Stomach (tissue), 4 donors: ENCODE data around the gene DDT.

ENCODE experiments used
- POLR2A ChIP-seq, 4 donors: fragments of 450-650 bp; IDR thresholded peaks; one replicate each; pipeline ENCODE4 v1.6.1; 2016; ENCODE audit warnings: antibody characterized with exemption in 4 of 4, control low read depth in 2 of 4, mild to moderate bottlenecking in 1 of 4, moderate library complexity in 1 of 4
- TF ChIP-seq, protein P1 (sequence below), 7 experiments: fragments of 450-650 bp in 4 of 7; fragments of 200-600 bp in 3 of 7; sonication (generic) in 3 of 7; IDR thresholded peaks; one replicate each; pipeline ENCODE4 v1.5.1; 2016 to 2019; ENCODE audit warnings: antibody characterized with exemption in 7 of 7, control low read depth in 2 of 7, mild to moderate bottlenecking in 1 of 7

DNA sequence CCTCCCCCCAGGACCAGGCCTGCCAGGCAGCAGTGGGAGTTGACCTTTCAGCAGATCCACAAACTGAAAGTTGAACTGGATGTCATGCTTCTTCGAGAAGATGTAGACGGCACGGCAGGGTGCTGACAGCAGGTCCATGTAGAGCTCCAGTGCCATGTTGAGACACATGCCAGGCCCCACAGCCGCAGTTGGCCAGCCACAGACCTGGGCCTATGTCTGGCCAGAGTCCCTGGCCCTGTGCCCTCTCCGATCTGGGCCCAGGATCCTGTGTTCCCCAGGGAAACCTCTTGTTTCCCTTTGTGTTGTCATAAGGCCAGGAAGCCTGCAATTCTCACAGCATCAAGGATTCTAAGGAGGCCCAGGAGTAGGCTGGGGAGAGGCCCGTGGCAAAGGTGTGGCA, 31.0 kb upstream of the DDT start, which contains the start of gene GSTT4:
- TF ChIP-seq, protein P1, sequence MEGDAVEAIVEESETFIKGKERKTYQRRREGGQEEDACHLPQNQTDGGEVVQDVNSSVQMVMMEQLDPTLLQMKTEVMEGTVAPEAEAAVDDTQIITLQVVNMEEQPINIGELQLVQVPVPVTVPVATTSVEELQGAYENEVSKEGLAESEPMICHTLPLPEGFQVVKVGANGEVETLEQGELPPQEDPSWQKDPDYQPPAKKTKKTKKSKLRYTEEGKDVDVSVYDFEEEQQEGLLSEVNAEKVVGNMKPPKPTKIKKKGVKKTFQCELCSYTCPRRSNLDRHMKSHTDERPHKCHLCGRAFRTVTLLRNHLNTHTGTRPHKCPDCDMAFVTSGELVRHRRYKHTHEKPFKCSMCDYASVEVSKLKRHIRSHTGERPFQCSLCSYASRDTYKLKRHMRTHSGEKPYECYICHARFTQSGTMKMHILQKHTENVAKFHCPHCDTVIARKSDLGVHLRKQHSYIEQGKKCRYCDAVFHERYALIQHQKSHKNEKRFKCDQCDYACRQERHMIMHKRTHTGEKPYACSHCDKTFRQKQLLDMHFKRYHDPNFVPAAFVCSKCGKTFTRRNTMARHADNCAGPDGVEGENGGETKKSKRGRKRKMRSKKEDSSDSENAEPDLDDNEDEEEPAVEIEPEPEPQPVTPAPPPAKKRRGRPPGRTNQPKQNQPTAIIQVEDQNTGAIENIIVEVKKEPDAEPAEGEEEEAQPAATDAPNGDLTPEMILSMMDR (IDR thresholded peaks at IDR 0.05): no peak
- no peak for TF ChIP-seq POLR2A (IDR thresholded peaks at IDR 0.05)
